ENCODE measurements around the gene NMNAT2.

The NMNAT2 gene

DNA sequence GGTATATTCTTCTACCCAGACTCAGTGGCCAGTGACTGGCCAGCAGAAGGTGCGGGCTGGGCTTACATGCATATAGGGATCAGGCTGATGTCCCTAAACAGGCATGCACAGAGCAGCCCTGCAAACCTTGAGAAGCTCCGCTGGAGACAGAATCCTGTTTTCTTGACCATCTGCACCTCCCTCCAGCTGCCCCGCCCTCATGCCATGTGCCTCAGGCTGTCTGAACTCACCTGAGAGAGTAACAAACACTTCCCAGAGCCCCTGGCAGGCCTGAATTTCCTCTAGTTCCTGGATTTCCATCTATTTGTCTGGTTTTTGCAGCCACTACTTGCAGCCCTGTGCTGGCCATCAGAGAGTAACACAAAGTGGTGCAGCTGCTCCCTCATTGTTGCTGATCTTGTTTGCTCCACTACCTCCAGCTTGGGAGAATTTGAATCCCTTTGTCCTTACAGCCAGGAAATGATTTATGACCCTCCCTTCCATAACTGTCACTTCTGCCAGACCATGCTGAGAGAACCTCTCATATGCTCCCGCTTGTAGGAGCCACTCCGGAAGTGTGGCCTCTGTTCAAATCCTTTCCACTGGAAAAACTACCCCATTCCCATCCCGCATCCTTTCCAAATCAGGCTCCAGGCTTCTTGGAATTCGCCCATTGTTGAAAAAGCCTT is 113.6 kb downstream of the NMNAT2 start (continued):
- TF ChIP-seq, protein P1, sequence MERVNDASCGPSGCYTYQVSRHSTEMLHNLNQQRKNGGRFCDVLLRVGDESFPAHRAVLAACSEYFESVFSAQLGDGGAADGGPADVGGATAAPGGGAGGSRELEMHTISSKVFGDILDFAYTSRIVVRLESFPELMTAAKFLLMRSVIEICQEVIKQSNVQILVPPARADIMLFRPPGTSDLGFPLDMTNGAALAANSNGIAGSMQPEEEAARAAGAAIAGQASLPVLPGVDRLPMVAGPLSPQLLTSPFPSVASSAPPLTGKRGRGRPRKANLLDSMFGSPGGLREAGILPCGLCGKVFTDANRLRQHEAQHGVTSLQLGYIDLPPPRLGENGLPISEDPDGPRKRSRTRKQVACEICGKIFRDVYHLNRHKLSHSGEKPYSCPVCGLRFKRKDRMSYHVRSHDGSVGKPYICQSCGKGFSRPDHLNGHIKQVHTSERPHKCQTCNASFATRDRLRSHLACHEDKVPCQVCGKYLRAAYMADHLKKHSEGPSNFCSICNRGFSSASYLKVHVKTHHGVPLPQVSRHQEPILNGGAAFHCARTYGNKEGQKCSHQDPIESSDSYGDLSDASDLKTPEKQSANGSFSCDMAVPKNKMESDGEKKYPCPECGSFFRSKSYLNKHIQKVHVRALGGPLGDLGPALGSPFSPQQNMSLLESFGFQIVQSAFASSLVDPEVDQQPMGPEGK (CRISPR knock-in tag; IDR thresholded peaks at IDR 0.05; ENCODE audit: borderline replicate concordance) = no peak

DNA sequence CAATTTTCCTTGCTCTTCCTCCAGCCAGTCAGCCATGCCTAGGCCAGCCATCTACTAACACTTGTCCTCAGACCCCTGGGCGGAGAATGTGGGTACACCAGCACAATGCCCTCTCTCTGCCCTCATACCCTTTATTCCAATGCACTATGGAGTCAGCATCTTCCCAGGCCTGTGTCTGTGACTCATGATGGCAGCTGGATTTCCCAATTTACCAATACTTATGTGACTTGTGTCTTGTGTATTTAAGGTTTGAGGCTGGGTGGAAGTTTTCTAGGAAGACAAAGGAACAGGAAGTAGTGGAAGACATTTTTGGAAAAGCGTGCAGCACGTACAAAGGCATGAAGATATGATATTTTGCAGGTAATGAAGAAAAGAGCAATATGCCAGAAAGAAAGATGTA is 114.3 kb downstream of the NMNAT2 start:
- TF ChIP-seq, protein P1 (CRISPR knock-in tag; IDR thresholded peaks at IDR 0.05; ENCODE audit: borderline replicate concordance) = no peak
- TF ChIP-seq, protein P2, sequence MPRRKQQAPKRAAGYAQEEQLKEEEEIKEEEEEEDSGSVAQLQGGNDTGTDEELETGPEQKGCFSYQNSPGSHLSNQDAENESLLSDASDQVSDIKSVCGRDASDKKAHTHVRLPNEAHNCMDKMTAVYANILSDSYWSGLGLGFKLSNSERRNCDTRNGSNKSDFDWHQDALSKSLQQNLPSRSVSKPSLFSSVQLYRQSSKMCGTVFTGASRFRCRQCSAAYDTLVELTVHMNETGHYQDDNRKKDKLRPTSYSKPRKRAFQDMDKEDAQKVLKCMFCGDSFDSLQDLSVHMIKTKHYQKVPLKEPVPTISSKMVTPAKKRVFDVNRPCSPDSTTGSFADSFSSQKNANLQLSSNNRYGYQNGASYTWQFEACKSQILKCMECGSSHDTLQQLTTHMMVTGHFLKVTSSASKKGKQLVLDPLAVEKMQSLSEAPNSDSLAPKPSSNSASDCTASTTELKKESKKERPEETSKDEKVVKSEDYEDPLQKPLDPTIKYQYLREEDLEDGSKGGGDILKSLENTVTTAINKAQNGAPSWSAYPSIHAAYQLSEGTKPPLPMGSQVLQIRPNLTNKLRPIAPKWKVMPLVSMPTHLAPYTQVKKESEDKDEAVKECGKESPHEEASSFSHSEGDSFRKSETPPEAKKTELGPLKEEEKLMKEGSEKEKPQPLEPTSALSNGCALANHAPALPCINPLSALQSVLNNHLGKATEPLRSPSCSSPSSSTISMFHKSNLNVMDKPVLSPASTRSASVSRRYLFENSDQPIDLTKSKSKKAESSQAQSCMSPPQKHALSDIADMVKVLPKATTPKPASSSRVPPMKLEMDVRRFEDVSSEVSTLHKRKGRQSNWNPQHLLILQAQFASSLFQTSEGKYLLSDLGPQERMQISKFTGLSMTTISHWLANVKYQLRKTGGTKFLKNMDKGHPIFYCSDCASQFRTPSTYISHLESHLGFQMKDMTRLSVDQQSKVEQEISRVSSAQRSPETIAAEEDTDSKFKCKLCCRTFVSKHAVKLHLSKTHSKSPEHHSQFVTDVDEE (CRISPR knock-in tag; IDR thresholded peaks at IDR 0.05) = no peak
- TF ChIP-seq CSDC2 (CRISPR knock-in tag; IDR thresholded peaks at IDR 0.05) (no peak), ZFP3 (CRISPR knock-in tag; IDR thresholded peaks at IDR 0.05) (no peak), ESRRG (CRISPR knock-in tag; IDR thresholded peaks at IDR 0.05) (no peak), ZNF8 (CRISPR knock-in tag; IDR thresholded peaks at IDR 0.05) (no peak), TCF4 (CRISPR knock-in tag; IDR thresholded peaks at IDR 0.05; ENCODE audit: borderline replicate concordance) (no peak), ZFP30 (CRISPR knock-in tag; IDR thresholded peaks at IDR 0.05) (no peak), ARNTL (CRISPR knock-in tag; IDR thresholded peaks at IDR 0.05; ENCODE audit: borderline replicate concordance, low read depth) (no peak), OSR1 (CRISPR knock-in tag; IDR thresholded peaks at IDR 0.05) (no peak), BACH2 (CRISPR knock-in tag; IDR thresholded peaks at IDR 0.05; ENCODE audit: borderline replicate concordance) (no peak), RARB (CRISPR knock-in tag; IDR thresholded peaks at IDR 0.05) (no peak), TOX (CRISPR knock-in tag; IDR thresholded peaks at IDR 0.05; ENCODE audit: borderline replicate concordance) (no peak), GLIS3 (CRISPR knock-in tag; IDR thresholded peaks at IDR 0.05) (no peak), PPARA (CRISPR knock-in tag; IDR thresholded peaks at IDR 0.05; ENCODE audit: borderline replicate concordance) (no peak), SNAI2 (CRISPR knock-in tag; IDR thresholded peaks at IDR 0.05) (no peak), ZNF565 (CRISPR knock-in tag; conservative IDR thresholded peaks at IDR 0.05; ENCODE audit: low read depth) (no peak), ISL1 (CRISPR knock-in tag; IDR thresholded peaks at IDR 0.05) (no peak)
- TF ChIP-seq, protein P3, sequence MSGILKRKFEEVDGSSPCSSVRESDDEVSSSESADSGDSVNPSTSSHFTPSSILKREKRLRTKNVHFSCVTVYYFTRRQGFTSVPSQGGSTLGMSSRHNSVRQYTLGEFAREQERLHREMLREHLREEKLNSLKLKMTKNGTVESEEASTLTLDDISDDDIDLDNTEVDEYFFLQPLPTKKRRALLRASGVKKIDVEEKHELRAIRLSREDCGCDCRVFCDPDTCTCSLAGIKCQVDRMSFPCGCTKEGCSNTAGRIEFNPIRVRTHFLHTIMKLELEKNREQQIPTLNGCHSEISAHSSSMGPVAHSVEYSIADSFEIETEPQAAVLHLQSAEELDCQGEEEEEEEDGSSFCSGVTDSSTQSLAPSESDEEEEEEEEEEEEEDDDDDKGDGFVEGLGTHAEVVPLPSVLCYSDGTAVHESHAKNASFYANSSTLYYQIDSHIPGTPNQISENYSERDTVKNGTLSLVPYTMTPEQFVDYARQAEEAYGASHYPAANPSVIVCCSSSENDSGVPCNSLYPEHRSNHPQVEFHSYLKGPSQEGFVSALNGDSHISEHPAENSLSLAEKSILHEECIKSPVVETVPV (CRISPR knock-in tag; IDR thresholded peaks at IDR 0.05) = no peak
- TF ChIP-seq, protein P4, sequence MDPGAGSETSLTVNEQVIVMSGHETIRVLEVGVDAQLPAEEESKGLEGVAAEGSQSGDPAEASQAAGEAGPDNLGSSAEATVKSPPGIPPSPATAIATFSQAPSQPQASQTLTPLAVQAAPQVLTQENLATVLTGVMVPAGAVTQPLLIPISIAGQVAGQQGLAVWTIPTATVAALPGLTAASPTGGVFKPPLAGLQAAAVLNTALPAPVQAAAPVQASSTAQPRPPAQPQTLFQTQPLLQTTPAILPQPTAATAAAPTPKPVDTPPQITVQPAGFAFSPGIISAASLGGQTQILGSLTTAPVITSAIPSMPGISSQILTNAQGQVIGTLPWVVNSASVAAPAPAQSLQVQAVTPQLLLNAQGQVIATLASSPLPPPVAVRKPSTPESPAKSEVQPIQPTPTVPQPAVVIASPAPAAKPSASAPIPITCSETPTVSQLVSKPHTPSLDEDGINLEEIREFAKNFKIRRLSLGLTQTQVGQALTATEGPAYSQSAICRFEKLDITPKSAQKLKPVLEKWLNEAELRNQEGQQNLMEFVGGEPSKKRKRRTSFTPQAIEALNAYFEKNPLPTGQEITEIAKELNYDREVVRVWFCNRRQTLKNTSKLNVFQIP (CRISPR knock-in tag; IDR thresholded peaks at IDR 0.05; ENCODE audit: borderline replicate concordance, low read depth) = no peak
- no peak for ATAC-seq

DNA sequence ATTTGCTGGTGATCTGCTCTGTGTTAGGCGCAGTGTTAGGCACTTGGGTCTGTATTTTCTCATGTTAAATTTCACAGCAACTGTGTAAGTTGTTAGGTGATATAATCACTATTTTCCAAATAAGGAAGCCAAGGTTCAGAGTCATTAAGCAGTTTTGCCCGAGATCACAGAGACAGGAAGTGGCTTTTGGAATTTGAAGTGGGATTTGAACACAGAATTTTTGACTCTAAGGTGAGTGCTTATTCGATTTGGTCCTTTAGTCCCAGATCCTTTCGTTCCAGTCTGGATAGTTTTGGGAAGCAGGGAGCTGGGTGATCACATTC is 114.9 kb downstream of the NMNAT2 start:
- no peak for ATAC-seq
- TF ChIP-seq TOX (CRISPR knock-in tag; IDR thresholded peaks at IDR 0.05; ENCODE audit: borderline replicate concordance) (no peak), TCF4 (CRISPR knock-in tag; IDR thresholded peaks at IDR 0.05; ENCODE audit: borderline replicate concordance) (no peak), ARNTL (CRISPR knock-in tag; IDR thresholded peaks at IDR 0.05; ENCODE audit: borderline replicate concordance, low read depth) (no peak), OSR1 (CRISPR knock-in tag; IDR thresholded peaks at IDR 0.05) (no peak), PPARA (CRISPR knock-in tag; IDR thresholded peaks at IDR 0.05; ENCODE audit: borderline replicate concordance) (no peak), SNAI2 (CRISPR knock-in tag; IDR thresholded peaks at IDR 0.05) (no peak), ESRRG (CRISPR knock-in tag; IDR thresholded peaks at IDR 0.05) (no peak), BACH2 (CRISPR knock-in tag; IDR thresholded peaks at IDR 0.05; ENCODE audit: borderline replicate concordance) (no peak), ISL1 (CRISPR knock-in tag; IDR thresholded peaks at IDR 0.05) (no peak), RARB (CRISPR knock-in tag; IDR thresholded peaks at IDR 0.05) (no peak)
- TF ChIP-seq, protein P4 (CRISPR knock-in tag; IDR thresholded peaks at IDR 0.05; ENCODE audit: borderline replicate concordance, low read depth) = no peak
- TF ChIP-seq, protein P2 (CRISPR knock-in tag; IDR thresholded peaks at IDR 0.05) = no peak

Data from SK-N-SH treated with all-trans-retinoic acid at 6 μM for 48 hours (cell line).